ENCODE results near the gene SLC43A3.
A peak's percentile ranks its signal among the peaks of the same experiment; 100 is the strongest.

SLC43A3 gene

GRCh38 chr11:57462597-57462996 is 35.7 kb upstream of the SLC43A3 start:
- no peak overlapping the region for H3K27ac ChIP-seq
- no peak for TF ChIP-seq CTCF (conservative IDR thresholded peaks at IDR 0.05)

- H3K27ac ChIP-seq, result no peak overlapping the region
- no peak for TF ChIP-seq CTCF (conservative IDR thresholded peaks at IDR 0.05)
Observed at GRCh38 chr11:57461841-57462489, 35.0 kb upstream of the SLC43A3 start.

- H3K27ac ChIP-seq, result peak overlapping the region; percentile 62; the same call in 1 of the 2 replicates
- TF ChIP-seq CTCF (conservative IDR thresholded peaks at IDR 0.05), result no peak
Observed at GRCh38 chr11:57460758-57461749, 34.1 kb upstream of the SLC43A3 start.

GRCh38 chr11:57460022-57460757 is 33.3 kb upstream of the SLC43A3 start, which contains the start of gene RTN4RL2:
Gene RTN4RL2, plus strand, starts transcription at chr11:57460528. Its CDS starts 338 bp downstream, at chr11:57460866.
- H3K27ac ChIP-seq, result peak within 1 kb of the TSS; percentile 62; the same call in 1 of the 2 replicates
- peak; percentile 24; the same call in 1 of the 2 replicates for TF ChIP-seq CTCF (conservative IDR thresholded peaks at IDR 0.05)

GRCh38 chr11:57459164-57460021 is 32.5 kb upstream of the SLC43A3 start:
- no peak overlapping the region for H3K27ac ChIP-seq
- TF ChIP-seq CTCF (conservative IDR thresholded peaks at IDR 0.05), result no peak

GRCh38 chr11:57458410-57459163 is 31.7 kb upstream of the SLC43A3 start:
- peak; percentile 96 for TF ChIP-seq CTCF (conservative IDR thresholded peaks at IDR 0.05)
- H3K27ac ChIP-seq, result no peak overlapping the region; the same call in 1 of the 2 replicates
